ENCODE data around the gene RETN.

- TF ChIP-seq CTCF (IDR thresholded peaks at IDR 0.05 in 8 of 11, conservative IDR thresholded peaks at IDR 0.05 in 3 of 11) = no peak
- no peak for TF ChIP-seq POLR2A (IDR thresholded peaks at IDR 0.05)
Observed at GRCh38 chr19:7670790-7671189, 1.9 kb downstream of the RETN start.

Measured in spleen (tissue), 7 donors.